HepG2 (cell line): Measurements from ENCODE around the gene MTSS2. TPM values are rescaled to one million over a fixed set of nuclear protein-coding genes. Genes with fewer than 3 reads are reported as not detected.

Experiments
- AKAP8 ChIP-seq: sonication (generic); formaldehyde crosslinking; IDR thresholded peaks from 2 replicates; pipeline ENCODE4 v1.5.1; 2020; ENCODE audit warnings: mild to moderate bottlenecking, missing genetic modification reagents
- CENPT ChIP-seq: sonication (generic); formaldehyde crosslinking; IDR thresholded peaks from 2 replicates; pipeline ENCODE4 v1.8.0; 2022; ENCODE audit warnings: low read depth, mild to moderate bottlenecking, moderate library complexity, missing genetic modification reagents
- CENPX ChIP-seq: sonication (generic); formaldehyde crosslinking; IDR thresholded peaks from 2 replicates; pipeline ENCODE4 v1.9.0; 2021; ENCODE audit warnings: mild to moderate bottlenecking, missing genetic modification reagents, moderate library complexity
- EZH2 ChIP-seq: conservative IDR thresholded peaks from 2 replicates; pipeline ENCODE4 v1.6.1; 2012; ENCODE audit warnings: mild to moderate bottlenecking, low read depth, low read length, moderate library complexity
- GTF2F1 ChIP-seq: fragments of 150-350 bp; IDR thresholded peaks from 2 replicates; pipeline ENCODE4 v1.6.1; 2014; ENCODE audit warnings: low read length
- IKZF4 ChIP-seq: sonication (generic); formaldehyde crosslinking; IDR thresholded peaks from 2 replicates; pipeline ENCODE4 v1.5.1; 2020; ENCODE audit warnings: borderline replicate concordance, mild to moderate bottlenecking, low read depth, missing genetic modification reagents; ENCODE audit errors: not compliant biosample characterization
- JUND ChIP-seq: sonication (generic); formaldehyde crosslinking; IDR thresholded peaks from 2 replicates; pipeline ENCODE4 v1.8.0; 2022; ENCODE audit warnings: mild to moderate bottlenecking, missing genetic modification reagents
- NFKB2 ChIP-seq: sonication (generic); formaldehyde crosslinking; IDR thresholded peaks from 2 replicates; pipeline ENCODE4 v1.4.0; 2020; ENCODE audit warnings: missing genetic modification reagents, borderline replicate concordance
- NRL ChIP-seq: sonication (generic); formaldehyde crosslinking; IDR thresholded peaks from 2 replicates; pipeline ENCODE4 v1.5.0; 2020; ENCODE audit warnings: missing genetic modification reagents, mild to moderate bottlenecking, moderate library complexity, borderline replicate concordance
- PAX8 ChIP-seq: sonication (generic); formaldehyde crosslinking; IDR thresholded peaks from 2 replicates; pipeline ENCODE4 v1.8.0; 2022; ENCODE audit warnings: mild to moderate bottlenecking, missing genetic modification reagents, borderline replicate concordance
- REXO4 ChIP-seq: sonication (generic); formaldehyde crosslinking; IDR thresholded peaks from 2 replicates; pipeline ENCODE4 v1.8.0; 2022; ENCODE audit warnings: missing genetic modification reagents, mild to moderate bottlenecking, borderline replicate concordance
- SOX13 ChIP-seq, 3 experiments: fragments of 450-650 bp in 1 of 3; sonication (generic) in 1 of 3; formaldehyde crosslinking in 1 of 3; IDR thresholded peaks in 2 of 3; conservative IDR thresholded peaks in 1 of 3; 2 replicates each; pipeline versions ENCODE4 v1.5.0 to v1.6.1; 2016 to 2020; ENCODE audit warnings: antibody characterized with exemption in 1 of 3, mild to moderate bottlenecking in 1 of 3, missing compliant biosample characterization in 1 of 3, missing genetic modification reagents in 1 of 3, moderate library complexity in 1 of 3
- THAP11 ChIP-seq: IDR thresholded peaks from 2 replicates; pipeline ENCODE4 v1.6.1; 2016; ENCODE audit warnings: missing biosample characterization, missing genetic modification reagents
- ZFX ChIP-seq: sonication (generic); formaldehyde crosslinking; IDR thresholded peaks from 2 replicates; pipeline ENCODE4 v1.4.0; 2020; ENCODE audit warnings: mild to moderate bottlenecking, low read depth, missing genetic modification reagents, moderate library complexity
- ZMAT3 ChIP-seq: sonication (generic); formaldehyde crosslinking; conservative IDR thresholded peaks from 2 replicates; pipeline ENCODE4 v1.7.0; 2021; ENCODE audit warnings: missing genetic modification reagents
- ZNF263 ChIP-seq: sonication (generic); formaldehyde crosslinking; IDR thresholded peaks from 2 replicates; pipeline ENCODE4 v1.4.0; 2020; ENCODE audit warnings: missing genetic modification reagents
- ZNF510 ChIP-seq: sonication (generic); formaldehyde crosslinking; IDR thresholded peaks from 2 replicates; pipeline ENCODE4 v1.4.0; 2020; ENCODE audit warnings: low read depth, mild to moderate bottlenecking, missing genetic modification reagents
- ZNF883 ChIP-seq: sonication (generic); formaldehyde crosslinking; IDR thresholded peaks from 2 replicates; pipeline ENCODE4 v1.5.1; 2020; ENCODE audit warnings: mild to moderate bottlenecking, missing genetic modification reagents; ENCODE audit errors: not compliant biosample characterization
- ZSCAN21 ChIP-seq: sonication (generic); formaldehyde crosslinking; IDR thresholded peaks from 2 replicates; pipeline ENCODE4 v1.8.0; 2022; ENCODE audit warnings: mild to moderate bottlenecking, missing genetic modification reagents, moderate library complexity, borderline replicate concordance
- polyA plus RNA-seq, 8 experiments: library from polyadenylated mRNA; depleted of rRNA in 3 of 8; stranded (reverse) in 7 of 8; unstranded in 1 of 8; fragments of >200 nt; fragmentation: Illumina TruSeq in 4 of 8; extraction: Trizol in 4 of 8; gene quantifications; 2 replicates each; pipeline versions ENCODE4 v1.2.1 to v1.2.3, GENCODE V29; 2011 to 2016; ENCODE audit warnings: low read depth in 4 of 8, missing spikeins in 1 of 8, mixed read lengths in 1 of 8; ENCODE audit not compliant: insufficient read depth in 1 of 8
- total RNA-seq, 5 experiments: library from RNA; depleted of rRNA; stranded (reverse); fragments of >200 nt; fragmentation: Illumina TruSeq; extraction: Trizol; gene quantifications; 2 replicates each; pipeline ENCODE4 v1.2.3, GENCODE V29; 2016; ENCODE audit warnings: low read depth in 1 of 5
- TF ChIP-seq, protein P1 (sequence below): sonication (generic); formaldehyde crosslinking; IDR thresholded peaks from 2 replicates; pipeline ENCODE4 v1.5.0; 2020; ENCODE audit warnings: mild to moderate bottlenecking, missing genetic modification reagents, moderate library complexity
- TF ChIP-seq, protein P2 (sequence below): sonication (generic); formaldehyde crosslinking; IDR thresholded peaks from 2 replicates; pipeline ENCODE4 v1.4.0; 2020; ENCODE audit warnings: missing genetic modification reagents
- TF ChIP-seq, protein P3 (sequence below): sonication (generic); formaldehyde crosslinking; IDR thresholded peaks from 2 replicates; pipeline ENCODE4 v1.5.0; 2020; ENCODE audit warnings: mild to moderate bottlenecking, missing genetic modification reagents

MTSS2 gene
- total and polyA plus RNA-seq, 2 of the 13 experiments (the other 11 are each of a cell fraction or from before 2014, with no cell fraction given) = 132 to 242 TPM

DNA sequence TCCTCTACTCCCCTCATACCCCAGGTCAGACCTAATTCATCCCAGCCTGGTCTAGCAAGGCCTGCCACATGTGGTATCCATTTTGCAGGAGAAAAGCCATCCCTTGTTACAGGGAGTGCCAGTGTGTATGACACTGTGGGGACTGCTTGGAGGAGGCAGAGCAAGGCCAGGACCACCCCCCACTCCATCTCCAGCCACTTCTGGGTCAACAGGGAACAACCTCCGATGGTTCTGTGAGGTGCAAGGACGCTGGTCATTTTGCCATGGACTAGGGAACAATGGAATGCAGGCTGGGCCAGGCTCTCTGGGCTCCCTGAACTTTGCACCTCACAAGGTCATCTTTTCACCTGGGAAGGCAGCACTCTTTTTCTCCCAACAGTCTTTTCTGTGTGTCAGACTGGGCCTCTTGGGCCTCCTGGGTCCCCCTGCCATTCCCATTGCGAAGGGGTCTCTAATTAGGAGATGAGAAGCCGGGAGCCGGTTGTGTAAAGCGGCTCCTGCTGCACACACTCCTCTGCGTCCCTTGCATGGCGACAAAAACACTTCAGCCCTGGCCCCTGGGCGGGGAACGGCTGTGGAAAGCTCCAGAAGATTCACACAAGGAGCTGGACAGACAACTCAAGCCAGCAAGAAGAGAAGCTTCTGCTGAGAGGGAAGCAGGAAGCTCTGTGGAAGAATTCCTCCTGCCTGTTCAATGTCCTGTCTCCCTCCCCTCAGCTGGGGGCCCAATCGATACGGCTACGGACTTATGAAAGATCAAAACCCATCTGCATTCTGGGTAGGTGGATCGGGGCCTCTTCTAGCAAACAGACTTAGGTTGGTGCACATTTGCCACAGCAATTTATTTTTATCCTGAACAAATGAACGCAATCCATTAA, 38.5 kb upstream of the MTSS2 start (continued):
- TF ChIP-seq, protein P1, sequence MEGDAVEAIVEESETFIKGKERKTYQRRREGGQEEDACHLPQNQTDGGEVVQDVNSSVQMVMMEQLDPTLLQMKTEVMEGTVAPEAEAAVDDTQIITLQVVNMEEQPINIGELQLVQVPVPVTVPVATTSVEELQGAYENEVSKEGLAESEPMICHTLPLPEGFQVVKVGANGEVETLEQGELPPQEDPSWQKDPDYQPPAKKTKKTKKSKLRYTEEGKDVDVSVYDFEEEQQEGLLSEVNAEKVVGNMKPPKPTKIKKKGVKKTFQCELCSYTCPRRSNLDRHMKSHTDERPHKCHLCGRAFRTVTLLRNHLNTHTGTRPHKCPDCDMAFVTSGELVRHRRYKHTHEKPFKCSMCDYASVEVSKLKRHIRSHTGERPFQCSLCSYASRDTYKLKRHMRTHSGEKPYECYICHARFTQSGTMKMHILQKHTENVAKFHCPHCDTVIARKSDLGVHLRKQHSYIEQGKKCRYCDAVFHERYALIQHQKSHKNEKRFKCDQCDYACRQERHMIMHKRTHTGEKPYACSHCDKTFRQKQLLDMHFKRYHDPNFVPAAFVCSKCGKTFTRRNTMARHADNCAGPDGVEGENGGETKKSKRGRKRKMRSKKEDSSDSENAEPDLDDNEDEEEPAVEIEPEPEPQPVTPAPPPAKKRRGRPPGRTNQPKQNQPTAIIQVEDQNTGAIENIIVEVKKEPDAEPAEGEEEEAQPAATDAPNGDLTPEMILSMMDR (CRISPR knock-in tag) = no peak
- TF ChIP-seq SOX13 (IDR thresholded peaks at IDR 0.05) (peak; percentile 62), SOX13 (CRISPR knock-in tag; conservative IDR thresholded peaks at IDR 0.05 in 1 of 2, IDR thresholded peaks at IDR 0.05 in 1 of 2) (peak in 1 of 2 experiments; percentile 91; a peak in 3 of 4 replicates), JUND (CRISPR knock-in tag) (no peak), ZNF263 (no peak), ZNF510 (CRISPR knock-in tag) (no peak; the same call in 1 of the 2 replicates), THAP11 (CRISPR knock-in tag) (peak; percentile 31; the same call in 1 of the 2 replicates), ZFX (CRISPR knock-in tag) (peak; percentile 82), NRL (CRISPR knock-in tag) (no peak), EZH2 (no peak), CENPT (CRISPR knock-in tag) (no peak), ZMAT3 (CRISPR knock-in tag) (no peak; the same call in 1 of the 2 replicates), NFKB2 (CRISPR knock-in tag) (no peak; the same call in 1 of the 2 replicates), CENPX (no peak), ZSCAN21 (CRISPR knock-in tag) (peak; percentile 26; the same call in 1 of the 2 replicates), PAX8 (CRISPR knock-in tag) (0 out of 2 replicates have a peak, but pooled peaks have one; percentile 30), AKAP8 (CRISPR knock-in tag) (no peak; the same call in 1 of the 2 replicates), IKZF4 (CRISPR knock-in tag) (peak; percentile 9), GTF2F1 (peak; percentile 54; the same call in 1 of the 2 replicates), REXO4 (no peak), ZNF883 (CRISPR knock-in tag) (no peak)
- TF ChIP-seq, protein P2, sequence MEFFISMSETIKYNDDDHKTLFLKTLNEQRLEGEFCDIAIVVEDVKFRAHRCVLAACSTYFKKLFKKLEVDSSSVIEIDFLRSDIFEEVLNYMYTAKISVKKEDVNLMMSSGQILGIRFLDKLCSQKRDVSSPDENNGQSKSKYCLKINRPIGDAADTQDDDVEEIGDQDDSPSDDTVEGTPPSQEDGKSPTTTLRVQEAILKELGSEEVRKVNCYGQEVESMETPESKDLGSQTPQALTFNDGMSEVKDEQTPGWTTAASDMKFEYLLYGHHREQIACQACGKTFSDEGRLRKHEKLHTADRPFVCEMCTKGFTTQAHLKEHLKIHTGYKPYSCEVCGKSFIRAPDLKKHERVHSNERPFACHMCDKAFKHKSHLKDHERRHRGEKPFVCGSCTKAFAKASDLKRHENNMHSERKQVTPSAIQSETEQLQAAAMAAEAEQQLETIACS (CRISPR knock-in tag) = no peak
- TF ChIP-seq, protein P3, sequence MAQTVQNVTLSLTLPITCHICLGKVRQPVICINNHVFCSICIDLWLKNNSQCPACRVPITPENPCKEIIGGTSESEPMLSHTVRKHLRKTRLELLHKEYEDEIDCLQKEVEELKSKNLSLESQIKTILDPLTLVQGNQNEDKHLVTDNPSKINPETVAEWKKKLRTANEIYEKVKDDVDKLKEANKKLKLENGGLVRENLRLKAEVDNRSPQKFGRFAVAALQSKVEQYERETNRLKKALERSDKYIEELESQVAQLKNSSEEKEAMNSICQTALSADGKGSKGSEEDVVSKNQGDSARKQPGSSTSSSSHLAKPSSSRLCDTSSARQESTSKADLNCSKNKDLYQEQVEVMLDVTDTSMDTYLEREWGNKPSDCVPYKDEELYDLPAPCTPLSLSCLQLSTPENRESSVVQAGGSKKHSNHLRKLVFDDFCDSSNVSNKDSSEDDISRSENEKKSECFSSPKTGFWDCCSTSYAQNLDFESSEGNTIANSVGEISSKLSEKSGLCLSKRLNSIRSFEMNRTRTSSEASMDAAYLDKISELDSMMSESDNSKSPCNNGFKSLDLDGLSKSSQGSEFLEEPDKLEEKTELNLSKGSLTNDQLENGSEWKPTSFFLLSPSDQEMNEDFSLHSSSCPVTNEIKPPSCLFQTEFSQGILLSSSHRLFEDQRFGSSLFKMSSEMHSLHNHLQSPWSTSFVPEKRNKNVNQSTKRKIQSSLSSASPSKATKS = no peak
